K562 (cell line): Measurements from ENCODE around the gene ZFY. TPM values are rescaled to one million over a fixed set of nuclear protein-coding genes. Genes with fewer than 3 reads are reported as not detected.

Experiments
- ATAC-seq: fragments of 200-7000 bp; cut with Tn5 transposase; 3 replicates; pipeline ENCODE4 v1.9.1; 2020; ENCODE audit warnings: moderate library complexity
- BruUV-seq: library from RNA; stranded (reverse); fragments of 400-500 nt; replicated peaks from 2 replicates; lab custom pipeline; 2021; lab: Mats Ljungman, UMichigan
- CTCF ChIA-PET: fragments of 300-600 bp; formaldehyde crosslinking; extraction: SDS; loops from one replicate; lab custom pipeline; 2021; ENCODE audit warnings: low intra/inter-chr PET ratio; lab: Yijun Ruan, JAX
- POLR2A ChIA-PET: fragments of 300-600, 350-650 bp; sonication (Branson Sonifier 250); formaldehyde crosslinking; extraction: SDS; loops from one replicate; lab custom pipeline; 2021; ENCODE audit warnings: antibody characterized with exemption, inconsistent platforms; lab: Yijun Ruan, JAX
- DNase-seq, 4 experiments: peaks; one replicate each; pipeline versions ENCODE4 v3.0.0 to v3.0.0-alpha.2; 2011 to 2018; ENCODE audit warnings: low spot score in 3 of 4, mixed read lengths in 3 of 4; ENCODE audit errors: extremely low read depth in 1 of 4
- FAIRE-seq: peaks from 2 replicates; lab custom pipeline; 2011; peaks lifted over from hg19 to GRCh38; lab: Jason Lieb, UNC
- H2AFZ ChIP-seq: 2 replicates; pipeline ENCODE4 v1.6.0; 2011; ENCODE audit warnings: low read depth, low read length, control low read depth, inconsistent platforms
- H3K27ac ChIP-seq: fragments of 200-600 bp; 3 replicates; pipeline ENCODE4 v1.8.0; 2011; ENCODE audit warnings: low read depth, mild to moderate bottlenecking, control low read depth, inconsistent platforms, low read length, moderate library complexity, mixed read lengths; ENCODE audit errors: extremely low read depth
- H3K27me3 ChIP-seq, 2 experiments: fragments of 300-600 bp in 1 of 2; 2 replicates in 1 of 2; 3 replicates in 1 of 2; pipeline versions ENCODE4 v1.6.0 to v1.8.0; 2011; ENCODE audit warnings: inconsistent platforms in 2 of 2, low read length in 2 of 2, mild to moderate bottlenecking in 1 of 2, mixed read lengths in 1 of 2, moderate library complexity in 1 of 2; ENCODE audit not compliant: control insufficient read depth in 2 of 2, insufficient read depth in 2 of 2
- H3K36me3 ChIP-seq: fragments of 300-600 bp; 3 replicates; pipeline ENCODE4 v1.8.0; 2011; ENCODE audit warnings: mild to moderate bottlenecking, low read length, inconsistent platforms; ENCODE audit not compliant: control insufficient read depth, insufficient read depth
- H3K4me1 ChIP-seq, 2 experiments: fragments of 200-600 bp in 1 of 2; replicated peaks in 1 of 2; 2 replicates in 1 of 2; 3 replicates in 1 of 2; pipeline versions ENCODE4 v1.5.1 to v1.8.0; 2011; ENCODE audit warnings: inconsistent platforms in 2 of 2, low read length in 2 of 2, mild to moderate bottlenecking in 1 of 2, mixed read lengths in 1 of 2, moderate library complexity in 1 of 2; ENCODE audit not compliant: control insufficient read depth in 2 of 2, insufficient read depth in 2 of 2
- H3K4me2 ChIP-seq: 2 replicates; pipeline ENCODE4 v1.6.1; 2011; ENCODE audit warnings: low read length, control low read depth, inconsistent platforms, mixed read lengths; ENCODE audit not compliant: insufficient read depth
- H3K4me3 ChIP-seq: fragments of 200-600 bp; sonication (generic), shearing (Covaris generic); 2 replicates; pipeline ENCODE4 v1.5.1; 2016; ENCODE audit warnings: control low read depth, inconsistent platforms
- H3K79me2 ChIP-seq: fragments of 200-600 bp; 3 replicates; pipeline ENCODE4 v1.8.0; 2011; ENCODE audit warnings: low read length, inconsistent platforms; ENCODE audit not compliant: control insufficient read depth, insufficient read depth
- H3K9ac ChIP-seq, 2 experiments: 2 replicates each; pipeline versions ENCODE4 v1.6.0 to v1.6.1; 2011; ENCODE audit warnings: low read depth in 2 of 2, low read length in 2 of 2, control low read depth in 1 of 2, inconsistent platforms in 1 of 2, mild to moderate bottlenecking in 1 of 2, mixed read lengths in 1 of 2; ENCODE audit not compliant: insufficient read depth in 1 of 2
- H3K9me1 ChIP-seq: one replicate; pipeline ENCODE4 v1.6.0; 2011; ENCODE audit warnings: inconsistent platforms, mild to moderate bottlenecking, low read length, moderate library complexity; ENCODE audit not compliant: control insufficient read depth, insufficient read depth
- H3K9me3 ChIP-seq: replicated peaks from 2 replicates; pipeline ENCODE4 v1.5.1; 2011; ENCODE audit warnings: low read depth, low read length, inconsistent platforms; ENCODE audit not compliant: control insufficient read depth, insufficient read depth
- H4K20me1 ChIP-seq: replicated peaks from 2 replicates; pipeline ENCODE4 v1.6.1; 2011; ENCODE audit warnings: low read length, inconsistent platforms, mixed read lengths; ENCODE audit not compliant: control insufficient read depth, insufficient read depth
- ELF1 ChIP-seq: fragments of 200-800 bp; sonication (Bioruptor generic); IDR thresholded peaks from 2 replicates; pipeline ENCODE4 v1.6.1; 2016; ENCODE audit warnings: missing genetic modification characterization, missing compliant biosample characterization
- EWSR1 ChIP-seq: fragments of 450-650 bp; IDR thresholded peaks from 2 replicates; pipeline ENCODE4 v1.6.1; 2018; ENCODE audit warnings: borderline replicate concordance, mild to moderate bottlenecking, low read depth, moderate library complexity; ENCODE audit not compliant: partially characterized antibody
- GTF2F1 ChIP-seq: IDR thresholded peaks from 2 replicates; pipeline ENCODE4 v1.6.1; 2011; ENCODE audit warnings: low read depth, low read length, improper control_type of control experiment
- IRF1 ChIP-seq: sonication (generic); formaldehyde crosslinking; IDR thresholded peaks from 2 replicates; pipeline ENCODE4 v1.8.0; 2022; ENCODE audit warnings: missing genetic modification reagents, mild to moderate bottlenecking, borderline replicate concordance
- KLF13 ChIP-seq: fragments of 450-650 bp; IDR thresholded peaks from 2 replicates; pipeline ENCODE4 v1.6.1; 2016; ENCODE audit warnings: missing genetic modification characterization, low read depth, mild to moderate bottlenecking, missing compliant biosample characterization, moderate library complexity, borderline replicate concordance
- KLF6 ChIP-seq: fragments of 250-450 bp; sonication (Bioruptor Pico); IDR thresholded peaks from 2 replicates; pipeline ENCODE4 v1.4.0; 2020; ENCODE audit warnings: mild to moderate bottlenecking, moderate library complexity, borderline replicate concordance
- LEF1 ChIP-seq: fragments of 450-650 bp; IDR thresholded peaks from 2 replicates; pipeline ENCODE4 v1.6.1; 2016; ENCODE audit warnings: mild to moderate bottlenecking
- NFE2 ChIP-seq: IDR thresholded peaks from 2 replicates; pipeline ENCODE4 v1.6.1; 2014; ENCODE audit warnings: antibody characterized with exemption, low read depth
- PHF20 ChIP-seq: fragments of 450-650 bp; IDR thresholded peaks from 2 replicates; pipeline ENCODE4 v1.6.1; 2018; ENCODE audit not compliant: partially characterized antibody
- SMAD2 ChIP-seq: fragments of 150-350 bp; IDR thresholded peaks from 2 replicates; pipeline ENCODE4 v1.6.1; 2014; ENCODE audit warnings: low read depth, mild to moderate bottlenecking, low read length
- TFAP4 ChIP-seq: sonication (generic); formaldehyde crosslinking; IDR thresholded peaks from 2 replicates; pipeline ENCODE4 v1.8.0; 2022; ENCODE audit warnings: missing genetic modification reagents, mild to moderate bottlenecking, moderate library complexity, borderline replicate concordance
- ZBTB1 ChIP-seq: sonication (generic); formaldehyde crosslinking; IDR thresholded peaks from 2 replicates; pipeline ENCODE4 v1.8.1; 2023; ENCODE audit warnings: missing genetic modification reagents, low read depth, mild to moderate bottlenecking, borderline replicate concordance
- ZNF347 ChIP-seq: fragments of 450-650 bp; formaldehyde crosslinking; IDR thresholded peaks from 2 replicates; pipeline ENCODE4 v1.4.0; 2020; ENCODE audit warnings: low read depth, mild to moderate bottlenecking, moderate library complexity
- in situ Hi-C: fragments of 300-500 bp; cut with MboI; formaldehyde crosslinking; loops from 4 replicates; pipeline ENCODE4 v1.15.0; 2018; ENCODE audit warnings: inconsistent platforms, mixed read lengths
- intact Hi-C: fragments of 100-400 bp; cut with micrococcal nuclease; formaldehyde crosslinking; loops from 2 replicates; pipeline ENCODE4 v1.14.2; 2022
- polyA plus RNA-seq, 8 experiments: library from polyadenylated mRNA; depleted of rRNA in 4 of 8; stranded (reverse) in 5 of 8; unstranded in 3 of 8; fragments of >200 nt; fragmentation: Nextera tagmentation in 2 of 8; fragmentation: Illumina TruSeq in 1 of 8; extraction: Ambion mirVana in 2 of 8; extraction: Trizol in 1 of 8; gene quantifications; 2 replicates each; pipeline versions ENCODE4 v1.2.1 to v1.2.3, GENCODE V29; 2011 to 2014; ENCODE audit warnings: inconsistent platforms in 1 of 8, missing spikeins in 1 of 8
- total RNA-seq, 7 experiments: library from RNA; depleted of rRNA in 6 of 7; stranded (reverse); fragments of >200 nt in 6 of 7; fragmentation: Illumina TruSeq in 2 of 7; extraction: Trizol in 2 of 7; gene quantifications; 2 replicates each; pipeline versions ENCODE4 v1.2.1 to v1.2.3, GENCODE V29; 2011 to 2021; ENCODE audit warnings: low replicate concordance in 1 of 7

Gene ZFY
- total and polyA plus RNA-seq, 9 of the 15 experiments (the other 6 are each of a cell fraction or from before 2014, with no cell fraction given) = not detected

DNA sequence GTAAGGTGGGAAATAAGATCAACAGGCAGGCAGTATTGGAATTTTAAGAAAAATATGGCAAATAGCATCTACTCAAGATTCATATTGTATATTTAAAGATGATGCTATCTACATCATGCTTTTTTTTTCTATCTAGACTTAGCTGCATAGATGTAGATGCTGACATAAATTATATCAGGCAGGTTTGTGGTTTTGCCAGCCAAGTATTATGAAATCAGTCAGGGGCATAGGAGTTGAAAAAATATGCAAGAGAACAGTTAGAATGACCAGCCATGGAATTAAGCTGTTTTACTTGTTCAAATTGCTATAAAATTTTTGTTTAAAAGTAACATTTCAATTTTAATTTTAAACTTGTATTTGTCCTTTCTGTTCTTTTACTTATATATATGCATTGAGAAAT is 34.4 kb downstream of the ZFY start:
- BruUV-seq = no TSS peak
- Histone ChIP-seq H3K9me3 (no peaks in the 10 kb centered on the region), H3K4me1 (no peaks in the 10 kb centered on the region), H2AFZ (no peak overlapping the region), H3K36me3 (no peaks in the 10 kb centered on the region), H3K9ac (no peak overlapping the region), H3K4me2 (no peak overlapping the region), H3K79me2 (no peaks in the 10 kb centered on the region), H3K4me3 (no peak overlapping the region), H3K9me1 (no peaks in the 10 kb centered on the region), H3K27me3 (no peaks in the 10 kb centered on the region), H3K27ac (no peak overlapping the region), H4K20me1 (no peaks in the 10 kb centered on the region)
- ATAC-seq (no peak), FAIRE-seq (no peak), DNase-seq (no peak)
- no peak for TF ChIP-seq IRF1
- no peak for TF ChIP-seq ELF1 (tag)
- TF ChIP-seq EWSR1 = no peak
- TF ChIP-seq SMAD2 = no peak
- TF ChIP-seq TFAP4 (CRISPR knock-in tag) = no peak
- no peak for TF ChIP-seq ZNF347 (CRISPR knock-in tag)
- no peak for TF ChIP-seq LEF1
- no peak for TF ChIP-seq GTF2F1
- no peak for TF ChIP-seq NFE2
- no peak for TF ChIP-seq KLF6 (CRISPR knock-in tag)
- TF ChIP-seq PHF20 = no peak
- no peak for TF ChIP-seq ZBTB1 (CRISPR knock-in tag)
- TF ChIP-seq KLF13 (tag) = no peak
- POLR2A ChIA-PET = no interaction called here
- CTCF ChIA-PET = no interaction called here
- intact Hi-C loops = no loop called here
- in situ Hi-C loops = no loop called here
